ENCODE data around the gene PCDHAC2.

- TF ChIP-seq YY1 (IDR thresholded peaks at IDR 0.05; ENCODE audit: low read depth) = no peak
- no peak for TF ChIP-seq TAF1 (IDR thresholded peaks at IDR 0.05; ENCODE audit: low read depth)
- no peak for TF ChIP-seq CEBPB (IDR thresholded peaks at IDR 0.05)
- TF ChIP-seq MAX (IDR thresholded peaks at IDR 0.05) = no peak
- no peak for TF ChIP-seq NFIC (IDR thresholded peaks at IDR 0.05)
- no peak for TF ChIP-seq CREB1 (IDR thresholded peaks at IDR 0.05; ENCODE audit: low read depth)
- no peak for TF ChIP-seq FOXM1 (IDR thresholded peaks at IDR 0.05; ENCODE audit: borderline replicate concordance, low read depth)
- TF ChIP-seq TCF12 (IDR thresholded peaks at IDR 0.05; ENCODE audit: low read depth) = no peak
- no peak for TF ChIP-seq EGR1 (IDR thresholded peaks at IDR 0.05)
- TF ChIP-seq EP300 (IDR thresholded peaks at IDR 0.05; ENCODE audit: borderline replicate concordance) = no peak
- TF ChIP-seq REST (IDR thresholded peaks at IDR 0.05; ENCODE audit: low read depth) = no peak
- TF ChIP-seq ZBTB7A (IDR thresholded peaks at IDR 0.05; ENCODE audit: low read depth) = no peak
Measured at GRCh38 chr5:141017943-141018342, 51.7 kb downstream of the PCDHAC2 start.

All from Ishikawa (cell line).